PC-9 (cell line): ENCODE data around the gene PROC. TPM values are rescaled to one million over a fixed set of nuclear protein-coding genes. Genes with fewer than 3 reads are reported as not detected.

Source experiments
- BruUV-seq: library from RNA; stranded (reverse); fragments of 400-500 nt; replicated peaks from 2 replicates; lab custom pipeline; 2021; lab: Mats Ljungman, UMichigan
- CTCF ChIA-PET: fragments of 300-600 bp; sonication (Branson Sonifier 250); formaldehyde crosslinking; loops from one replicate; lab custom pipeline; 2022; ENCODE audit warnings: antibody characterized with exemption; lab: Charles Lee
- POLR2A ChIA-PET: fragments of 300-600 bp; sonication (Branson Sonifier 250); formaldehyde crosslinking; loops from one replicate; lab custom pipeline; 2022; ENCODE audit warnings: antibody characterized with exemption; ENCODE audit not compliant: unreplicated experiment; lab: Charles Lee
- DNase-seq, 2 experiments: peaks; one replicate each; pipeline versions ENCODE4 v3.0.0 to v3.0.0-alpha.2; 2015 to 2022; ENCODE audit warnings: mixed read lengths in 1 of 2
- H2AFZ ChIP-seq: fragments of 200-600 bp; sonication (generic); 2 replicates; pipeline ENCODE4 v1.8.1; 2017; ENCODE audit warnings: antibody characterized with exemption
- H3F3A ChIP-seq: fragments of 200-600 bp; sonication (generic); 2 replicates; pipeline ENCODE4 v1.8.1; 2017; ENCODE audit warnings: antibody characterized with exemption, mild to moderate bottlenecking, low read depth; ENCODE audit not compliant: insufficient read depth
- H3K27ac ChIP-seq: fragments of 200-600 bp; sonication (generic); 2 replicates; pipeline ENCODE4 v1.6.1; 2016; ENCODE audit warnings: mixed run types
- H3K27me3 ChIP-seq: fragments of 200-600 bp; sonication (generic); 2 replicates; pipeline ENCODE4 v1.6.1; 2016; ENCODE audit warnings: low read depth, mixed run types; ENCODE audit not compliant: insufficient read depth
- H3K36me3 ChIP-seq: fragments of 200-600 bp; sonication (generic); 2 replicates; pipeline ENCODE4 v1.6.1; 2016; ENCODE audit warnings: low read depth, mixed run types
- H3K4me1 ChIP-seq: fragments of 200-600 bp; sonication (generic); replicated peaks from 2 replicates; pipeline ENCODE4 v1.6.1; 2016; ENCODE audit warnings: mixed run types; ENCODE audit not compliant: insufficient read depth
- H3K4me2 ChIP-seq: fragments of 200-600 bp; sonication (generic); 2 replicates; pipeline ENCODE4 v1.6.1; 2017; ENCODE audit warnings: mixed run types
- H3K4me3 ChIP-seq: fragments of 200-600 bp; sonication (generic); 2 replicates; pipeline ENCODE4 v1.6.1; 2016; ENCODE audit warnings: mixed run types
- H3K79me2 ChIP-seq: fragments of 200-600 bp; sonication (generic); 2 replicates; pipeline ENCODE4 v1.6.1; 2017; ENCODE audit warnings: low read depth, mixed run types
- H3K9me2 ChIP-seq: fragments of 200-600 bp; sonication (generic); 2 replicates; pipeline ENCODE4 v1.8.1; 2017; ENCODE audit warnings: mild to moderate bottlenecking; ENCODE audit not compliant: insufficient read depth
- H3K9me3 ChIP-seq: fragments of 200-600 bp; sonication (generic); 2 replicates; pipeline ENCODE4 v1.8.1; 2016; ENCODE audit warnings: low read depth; ENCODE audit not compliant: insufficient read depth
- H4K20me1 ChIP-seq: fragments of 200-600 bp; sonication (generic); 2 replicates; pipeline ENCODE4 v1.8.1; 2017; ENCODE audit not compliant: insufficient read depth
- CTCF ChIP-seq: fragments of 200-600 bp; sonication (generic); conservative IDR thresholded peaks from 2 replicates; pipeline ENCODE4 v1.6.1; 2017; ENCODE audit warnings: mixed run types, antibody characterized with exemption, mild to moderate bottlenecking, moderate library complexity
- EZH2 ChIP-seq: fragments of 200-600 bp; sonication (generic); IDR thresholded peaks from 2 replicates; pipeline ENCODE4 v1.8.0; 2017; ENCODE audit warnings: antibody characterized with exemption, low read depth
- intact Hi-C: fragments of 100-400 bp; cut with micrococcal nuclease; formaldehyde crosslinking; loops from one replicate; pipeline ENCODE4 v1.10.0; 2022; ENCODE audit not compliant: unreplicated experiment
- total RNA-seq: library from RNA; stranded (reverse); gene quantifications from 2 replicates; pipeline ENCODE4 v1.2.3, GENCODE V29; 2021

Gene PROC
- total RNA-seq, 1 experiment from 2014 or later = 6.1 TPM

- Histone ChIP-seq H3K79me2 (no peaks in the 10 kb centered on the region), H3K4me1 (no peaks in the 10 kb centered on the region), H2AFZ (no peak overlapping the region), H3K4me2 (no peak overlapping the region), H3K9me3 (no peaks in the 10 kb centered on the region), H3K9me2 (0 out of 2 replicates have a peak, but pooled peaks cover 5% of the 10 kb centered on the region), H4K20me1 (no peaks in the 10 kb centered on the region), H3K4me3 (no peak overlapping the region), H3K27me3 (no peaks in the 10 kb centered on the region), H3K27ac (no peak overlapping the region), H3K36me3 (no peaks in the 10 kb centered on the region), H3F3A (no peaks in the 10 kb centered on the region)
- no peak for TF ChIP-seq EZH2
- TF ChIP-seq CTCF = 0 out of 2 replicates have a peak, but pooled peaks have one; percentile 33
- peak in 1 of 2 experiments; percentile 13 for DNase-seq
- intact Hi-C loops = no loop called here
- ChIA-PET POLR2A (no interaction called here), CTCF (interaction anchor here (1.2 kb wide), 1 partner anchor 256 kb away, joined by 4 read pairs; no protein-coding TSS in a partner anchor)
- no TSS peak for BruUV-seq
Observed at GRCh38 chr2:127453392-127454171, 35.4 kb downstream of the PROC start.

GRCh38 chr2:127454595-127455565 is 36.7 kb downstream of the PROC start:
- Histone ChIP-seq H3K79me2 (no peaks in the 10 kb centered on the region), H3K9me3 (no peaks in the 10 kb centered on the region), H3K27ac (no peak overlapping the region), H4K20me1 (no peaks in the 10 kb centered on the region), H3K4me3 (no peak overlapping the region), H3K4me1 (no peaks in the 10 kb centered on the region), H3K27me3 (no peaks in the 10 kb centered on the region), H3K36me3 (no peaks in the 10 kb centered on the region), H3K4me2 (no peak overlapping the region), H3F3A (no peaks in the 10 kb centered on the region), H3K9me2 (0 out of 2 replicates have a peak, but pooled peaks cover 5% of the 10 kb centered on the region), H2AFZ (no peak overlapping the region)
- no peak for DNase-seq
- TF ChIP-seq EZH2 (no peak), CTCF (no peak)
- intact Hi-C loops = no loop called here
- BruUV-seq = no TSS peak
- POLR2A ChIA-PET = no interaction called here
- CTCF ChIA-PET = no interaction called here
